Activated CD8-positive, alpha-beta T cell treated with anti-CD3 and anti-CD28 coated beads for 36 hours (primary cell): ENCODE results near the gene NUDT17. TPM values are rescaled to one million over a fixed set of nuclear protein-coding genes. Genes with fewer than 3 reads are reported as not detected.

Experiments
- ATAC-seq: fragments of 200-7000 bp; cut with Tn5 transposase; one replicate; pipeline ENCODE4 v1.10.0; 2021; ENCODE audit warnings: mild to moderate bottlenecking, moderate library complexity
- CTCF ChIA-PET: fragments of 350-600 bp; sonication (Branson Sonifier 250); formaldehyde crosslinking; loops from one replicate; lab custom pipeline; 2021; ENCODE audit warnings: antibody characterized with exemption; lab: Charles Lee
- POLR2A ChIA-PET: fragments of 350-600 bp; sonication (Branson Sonifier 250); formaldehyde crosslinking; loops from one replicate; lab custom pipeline; 2021; ENCODE audit warnings: antibody characterized with exemption; lab: Charles Lee
- DNase-seq: peaks from one replicate; pipeline ENCODE4 v3.0.0-alpha.2; 2020
- H3K27ac Mint-ChIP-seq: one replicate; pipeline ENCODE4 v1.8.0; 2021; ENCODE audit warnings: mild to moderate bottlenecking, mixed read lengths
- H3K27me3 Mint-ChIP-seq: one replicate; pipeline ENCODE4 v1.8.0; 2021; ENCODE audit warnings: mixed read lengths
- H3K36me3 Mint-ChIP-seq: one replicate; pipeline ENCODE4 v1.8.0; 2021; ENCODE audit warnings: low read depth, mixed read lengths
- H3K4me1 Mint-ChIP-seq: one replicate; pipeline ENCODE4 v1.8.0; 2021; ENCODE audit warnings: low read depth, mixed read lengths
- H3K4me3 Mint-ChIP-seq: one replicate; pipeline ENCODE4 v1.8.0; 2021; ENCODE audit warnings: mild to moderate bottlenecking, moderate library complexity, mixed read lengths
- H3K9me3 Mint-ChIP-seq: one replicate; pipeline ENCODE4 v1.8.0; 2021; ENCODE audit warnings: mixed read lengths
- CTCF ChIP-seq: fragments of 200-600 bp; IDR thresholded peaks from one replicate; pipeline ENCODE4 v1.8.0; 2022; ENCODE audit warnings: antibody characterized with exemption, mild to moderate bottlenecking
- intact Hi-C: fragments of 100-400 bp; cut with micrococcal nuclease; formaldehyde crosslinking; loops from one replicate; pipeline ENCODE4 v1.10.0; 2022
- microRNA-seq: library from miRNA; unstranded; fragments of <30 nt; microRNA quantifications from one replicate; pipeline ENCODE4 v1.2.0, GENCODE V29; 2022; ENCODE audit warnings: borderline microRNAs expressed, borderline replicate concordance
- total RNA-seq, 2 experiments: library from RNA; stranded (reverse); gene quantifications; one replicate each; pipeline ENCODE4 v1.2.3, GENCODE V29; 2021

The NUDT17 gene
- total RNA-seq, 2 experiments from 2014 or later = 3.0 to 3.3 TPM

- Mint-ChIP-seq H3K27ac (no peak overlapping the region), H3K27me3 (no peaks in the 10 kb centered on the region), H3K4me3 (no peak overlapping the region), H3K4me1 (no peaks in the 10 kb centered on the region), H3K9me3 (no peaks in the 10 kb centered on the region), H3K36me3 (no peaks in the 10 kb centered on the region)
- intact Hi-C loops = no loop called here
- POLR2A ChIA-PET = no interaction called here
- no peak for TF ChIP-seq CTCF
- ATAC-seq (no peak), DNase-seq (no peak)
- CTCF ChIA-PET = interaction anchor here (0.7 to 1.7 kb wide), 8 partner anchors 9 to 59 kb away, joined by 3 to 8 read pairs (median 3); partner anchors contain the start of genes ITGA10 and NUDT17
Observed at GRCh38 chr1:145895471-145895870, 50.0 kb downstream of the NUDT17 start.

DNA sequence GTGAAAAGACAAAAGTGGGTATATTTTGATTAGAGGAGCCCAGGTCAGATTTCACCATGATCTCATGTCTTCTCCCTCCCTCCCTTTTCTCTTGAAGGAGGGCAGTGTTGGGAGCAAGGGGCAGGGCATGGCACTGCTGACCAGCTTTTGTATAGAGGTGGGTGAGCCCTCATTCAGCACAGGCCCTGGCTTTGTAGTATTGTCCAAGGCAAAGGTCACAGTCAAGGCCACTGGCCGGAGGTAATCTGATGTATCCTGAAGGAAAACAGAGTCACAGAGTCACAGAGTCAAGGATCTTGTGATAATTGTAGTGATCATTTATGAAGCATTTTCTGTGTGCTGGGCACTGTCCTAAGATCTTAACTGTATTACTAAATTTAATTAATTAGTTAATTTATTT, 52.5 kb downstream of the NUDT17 start:
- ChIA-PET POLR2A (no interaction called here), CTCF (interaction anchor here (1.3 kb wide), 1 partner anchor 12 kb away, joined by 3 read pairs; the partner anchor contains the start of gene ITGA10)
- Mint-ChIP-seq H3K4me3 (no peak overlapping the region), H3K9me3 (no peaks in the 10 kb centered on the region), H3K4me1 (no peaks in the 10 kb centered on the region), H3K27me3 (no peaks in the 10 kb centered on the region), H3K36me3 (no peaks in the 10 kb centered on the region), H3K27ac (no peak overlapping the region)
- TF ChIP-seq CTCF = no peak
- ATAC-seq (no peak), DNase-seq (no peak)
- intact Hi-C loops = no loop called here

Small RNA genes within 50 kb of the gene (microRNA-seq; reads per million reads assigned to microRNA genes)
- not detected for gene MIR6736

Other genes with a start within 250 kb of the NUDT17 start
- 10 to 100 TPM; 23.1 to 26.4 TPM for gene GPR89A, start 237.6 kb upstream of the NUDT17 start, total RNA-seq
- not detected for gene PDZK1, start 138.3 kb upstream of the NUDT17 start, total RNA-seq
- 10 to 100 TPM; 13.6 to 16.9 TPM for gene CD160, start 126.1 kb upstream of the NUDT17 start, total RNA-seq
- gene RNF115, start 21.5 kb upstream of the NUDT17 start, total RNA-seq = 10 to 100 TPM; 12.6 to 13.1 TPM
- 10 to 100 TPM; 38.2 to 39.4 TPM for gene POLR3C, start 21.4 kb upstream of the NUDT17 start, total RNA-seq
- 10 to 100 TPM; 17.9 to 18.9 TPM for gene PIAS3, start 13.5 kb downstream of the NUDT17 start, total RNA-seq
- gene ANKRD35, start 40.2 kb downstream of the NUDT17 start, total RNA-seq = under 1 TPM; 0.54 to 0.59 TPM
- 1 to 10 TPM; 1.3 to 1.4 TPM for gene ITGA10, start 64.4 kb downstream of the NUDT17 start, total RNA-seq
- 10 to 100 TPM; 25.8 to 26.3 TPM for gene PEX11B, start 73.1 kb downstream of the NUDT17 start, total RNA-seq
- 100 to 1,000 TPM; 261 to 269 TPM for gene RBM8A, start 81.9 kb downstream of the NUDT17 start, total RNA-seq
- 10 to 100 TPM; 41.5 to 43.6 TPM for gene LIX1L, start 112.4 kb downstream of the NUDT17 start, total RNA-seq
- gene ANKRD34A, start 118.9 kb downstream of the NUDT17 start, total RNA-seq = 1 to 10 TPM; 6.6 to 7.7 TPM
- gene POLR3GL, start 119.1 kb downstream of the NUDT17 start, total RNA-seq = 10 to 100 TPM; 22.3 to 23.3 TPM
- gene TXNIP, start 150.9 kb downstream of the NUDT17 start, total RNA-seq = 100 to 1,000 TPM; 130 to 134 TPM
- gene HJV, start 176.1 kb downstream of the NUDT17 start, total RNA-seq = not detected